MM.1S (cell line): ENCODE measurements around the gene PHLDB2.

Experiments
- CTCF ChIP-seq: fragments of 300-600 bp; sonication (generic); IDR thresholded peaks from 2 replicates; pipeline ENCODE4 v1.5.1; 2016; ENCODE audit warnings: antibody characterized with exemption, low read length, mixed read lengths
- EZH2 ChIP-seq: fragments of 300-600 bp; sonication (generic); optimal IDR thresholded peaks from 2 replicates; pipeline ENCODE3; 2017; ENCODE audit warnings: low read depth, mild to moderate bottlenecking, antibody characterized with exemption, low read length, mixed read lengths

- TF ChIP-seq CTCF = no peak
- TF ChIP-seq EZH2 = no peak
Observed at GRCh38 chr3:111820651-111821050, 38.4 kb upstream of the PHLDB2 start.
